ENCODE measurements around the gene SLCO2B1.

Gene SLCO2B1

DNA sequence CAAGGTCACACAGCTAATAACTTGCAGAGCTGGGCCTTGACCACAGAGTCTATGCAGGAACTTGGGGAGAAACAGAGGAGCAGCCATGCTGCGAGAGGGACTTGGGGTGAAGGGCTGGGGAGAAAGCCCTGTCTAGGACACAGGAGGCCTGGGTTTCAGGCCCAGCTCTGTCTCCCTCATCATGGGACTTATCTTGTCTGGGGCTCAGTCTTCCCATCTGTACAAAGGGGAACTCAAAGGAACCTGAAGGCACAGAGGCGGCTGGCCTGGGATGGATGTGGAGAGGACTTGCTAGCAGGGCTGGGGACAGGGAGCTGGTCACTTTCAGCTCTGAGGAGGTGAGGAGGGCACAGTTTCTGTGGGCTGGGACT is 52.7 kb downstream of the SLCO2B1 start:
- DNase-seq (ENCODE audit: low spot score), result no peak
- TF ChIP-seq, protein P1, sequence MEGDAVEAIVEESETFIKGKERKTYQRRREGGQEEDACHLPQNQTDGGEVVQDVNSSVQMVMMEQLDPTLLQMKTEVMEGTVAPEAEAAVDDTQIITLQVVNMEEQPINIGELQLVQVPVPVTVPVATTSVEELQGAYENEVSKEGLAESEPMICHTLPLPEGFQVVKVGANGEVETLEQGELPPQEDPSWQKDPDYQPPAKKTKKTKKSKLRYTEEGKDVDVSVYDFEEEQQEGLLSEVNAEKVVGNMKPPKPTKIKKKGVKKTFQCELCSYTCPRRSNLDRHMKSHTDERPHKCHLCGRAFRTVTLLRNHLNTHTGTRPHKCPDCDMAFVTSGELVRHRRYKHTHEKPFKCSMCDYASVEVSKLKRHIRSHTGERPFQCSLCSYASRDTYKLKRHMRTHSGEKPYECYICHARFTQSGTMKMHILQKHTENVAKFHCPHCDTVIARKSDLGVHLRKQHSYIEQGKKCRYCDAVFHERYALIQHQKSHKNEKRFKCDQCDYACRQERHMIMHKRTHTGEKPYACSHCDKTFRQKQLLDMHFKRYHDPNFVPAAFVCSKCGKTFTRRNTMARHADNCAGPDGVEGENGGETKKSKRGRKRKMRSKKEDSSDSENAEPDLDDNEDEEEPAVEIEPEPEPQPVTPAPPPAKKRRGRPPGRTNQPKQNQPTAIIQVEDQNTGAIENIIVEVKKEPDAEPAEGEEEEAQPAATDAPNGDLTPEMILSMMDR (IDR thresholded peaks at IDR 0.05; ENCODE audit: borderline replicate concordance, control extremely low read depth, extremely low read depth, insufficient read depth, missing control alignments), result no peak
- in situ Hi-C loops (cut with MboI; ENCODE audit: low sequenced_read_pairs, unreplicated experiment), result loop anchor here (10.0 to 25.0 kb wide), 2 partner anchors 59 to 266 kb away; partner anchors contain the start of genes SPCS2 and XRRA1

DNA sequence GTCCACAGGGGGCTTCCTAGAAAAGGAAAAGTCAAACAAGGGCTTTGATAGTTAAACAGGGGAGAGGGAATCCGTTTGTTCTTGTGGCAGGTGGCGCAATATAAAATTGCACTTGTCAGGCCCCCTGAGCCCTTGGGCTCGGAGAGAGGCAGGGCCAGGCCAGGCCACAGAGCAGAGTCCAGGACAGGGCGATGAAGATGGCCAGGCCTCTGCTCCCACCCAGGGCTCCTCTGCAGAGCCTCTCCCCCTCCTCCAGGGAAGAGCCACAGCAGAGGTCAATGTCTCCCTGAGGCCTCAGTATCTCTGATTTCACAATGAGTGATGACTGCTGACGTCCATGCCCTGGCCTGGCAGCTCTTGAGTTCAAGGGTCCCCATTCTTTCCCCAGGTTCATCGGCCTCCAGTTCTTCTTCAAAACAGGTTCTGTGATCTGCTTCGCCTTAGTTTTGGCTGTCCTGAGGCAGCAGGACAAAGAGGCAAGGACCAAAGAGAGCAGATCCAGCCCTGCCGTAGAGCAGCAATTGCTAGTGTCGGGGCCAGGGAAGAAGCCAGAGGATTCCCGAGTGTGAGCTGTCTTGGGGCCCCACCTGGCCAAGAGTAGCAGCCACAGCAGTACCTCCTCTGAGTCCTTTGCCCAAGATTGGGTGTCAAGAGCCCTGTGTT is 53.2 kb downstream of the SLCO2B1 start:
- TF ChIP-seq, protein P1 (IDR thresholded peaks at IDR 0.05; ENCODE audit: borderline replicate concordance, control extremely low read depth, extremely low read depth, insufficient read depth, missing control alignments), result no peak
- in situ Hi-C loops (cut with MboI; ENCODE audit: low sequenced_read_pairs, unreplicated experiment), result loop anchor here (10.0 to 25.0 kb wide), 2 partner anchors 59 to 267 kb away; partner anchors contain the start of genes SPCS2 and XRRA1
- DNase-seq (ENCODE audit: low spot score), result no peak

DNA sequence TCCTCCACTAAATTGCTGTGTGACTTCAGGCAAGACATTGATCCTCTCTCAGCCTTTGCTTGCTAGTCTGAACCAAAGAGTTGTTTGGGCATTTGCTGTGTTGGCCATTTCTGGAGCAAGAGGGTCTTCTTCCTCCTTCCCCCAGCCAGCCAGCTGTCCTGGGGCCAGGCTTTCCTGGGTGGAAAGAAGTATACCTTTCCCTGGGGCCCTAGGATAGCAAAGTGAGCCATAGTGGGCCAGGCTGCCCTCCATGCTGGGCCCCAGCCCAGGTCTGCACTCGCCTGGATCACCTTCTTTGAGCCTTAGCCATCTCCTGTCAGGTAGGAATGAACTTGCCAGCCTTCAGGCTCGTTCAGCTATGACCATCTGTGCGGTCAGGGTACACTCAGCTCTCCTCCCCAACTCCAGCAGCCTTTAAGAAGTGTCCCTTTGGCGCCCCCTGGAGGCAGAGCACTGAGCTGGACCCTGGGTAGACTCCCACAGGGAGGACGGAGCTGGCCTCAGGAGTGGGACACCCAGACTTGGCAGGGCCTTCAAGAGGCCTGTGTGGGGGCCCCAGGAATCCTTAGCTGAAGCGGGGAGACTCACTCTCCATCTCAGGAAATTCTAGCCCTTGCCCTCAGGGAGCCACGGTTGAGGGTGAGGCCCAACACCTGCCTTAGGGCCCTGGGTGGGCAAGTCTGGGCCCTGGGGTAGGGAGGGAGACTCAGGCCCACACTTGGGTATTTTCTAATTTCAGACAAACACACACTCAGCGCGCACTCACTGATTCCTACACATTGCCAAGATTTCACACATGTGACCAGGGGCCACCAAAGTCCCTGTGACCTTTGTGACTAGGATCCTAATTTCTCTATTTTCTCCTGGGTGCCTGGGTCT is 54.0 kb downstream of the SLCO2B1 start:
- TF ChIP-seq, protein P1 (IDR thresholded peaks at IDR 0.05; ENCODE audit: borderline replicate concordance, control extremely low read depth, extremely low read depth, insufficient read depth, missing control alignments), result peak; percentile 88
- in situ Hi-C loops (cut with MboI; ENCODE audit: low sequenced_read_pairs, unreplicated experiment), result loop anchor here (10.0 to 25.0 kb wide), 2 partner anchors 60 to 268 kb away; partner anchors contain the start of genes SPCS2 and XRRA1
- DNase-seq (ENCODE audit: low spot score), result peak; percentile 89

DNA sequence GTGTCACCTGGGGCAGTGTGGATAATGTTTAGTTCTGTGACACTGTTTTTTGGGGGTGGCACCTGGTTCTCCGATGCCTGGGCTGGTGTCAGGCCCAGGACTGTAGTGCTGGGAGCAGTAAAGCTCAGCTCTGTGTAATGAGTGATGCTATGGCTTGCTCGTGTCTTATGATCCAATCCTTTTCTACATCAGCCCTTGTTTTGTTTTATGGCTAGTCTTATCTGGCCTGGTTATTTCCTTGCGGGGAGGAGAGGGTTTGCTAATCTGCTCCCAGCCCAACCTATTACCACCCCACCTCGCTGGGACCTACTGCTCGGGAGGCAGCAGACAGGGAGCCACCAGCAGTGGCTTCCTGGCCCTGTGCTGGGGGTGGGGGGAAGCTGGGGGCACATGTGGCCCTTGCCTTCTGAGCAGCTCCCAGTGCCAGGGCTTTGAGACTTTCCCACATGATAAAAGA is 54.7 kb downstream of the SLCO2B1 start:
- TF ChIP-seq, protein P1 (IDR thresholded peaks at IDR 0.05; ENCODE audit: borderline replicate concordance, control extremely low read depth, extremely low read depth, insufficient read depth, missing control alignments), result no peak
- no peak for DNase-seq (ENCODE audit: low spot score)
- in situ Hi-C loops (cut with MboI; ENCODE audit: low sequenced_read_pairs, unreplicated experiment), result loop anchor here (10.0 to 25.0 kb wide), 2 partner anchors 61 to 268 kb away; partner anchors contain the start of genes SPCS2 and XRRA1

DNA sequence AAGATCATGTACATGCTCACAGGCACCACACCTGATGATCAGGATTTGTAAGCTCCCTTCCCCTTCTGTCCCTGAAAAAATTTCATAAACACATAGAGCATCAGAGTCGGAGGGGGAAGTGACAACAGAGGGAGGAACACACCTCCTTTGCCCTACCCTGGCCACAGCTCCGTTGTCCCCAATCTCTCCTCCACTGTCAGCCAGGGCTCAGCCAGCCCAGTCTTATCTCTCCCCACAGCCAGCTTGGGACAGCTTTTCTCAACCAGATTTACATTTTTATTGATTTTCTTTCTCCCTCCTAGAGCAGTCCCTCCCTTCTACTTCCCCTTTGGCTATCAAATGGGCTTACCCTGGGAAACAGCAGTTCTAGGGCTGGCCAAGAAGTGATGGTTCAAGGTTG is 57.5 kb downstream of the SLCO2B1 start:
- no peak for DNase-seq (ENCODE audit: low spot score)
- in situ Hi-C loops (cut with MboI; ENCODE audit: low sequenced_read_pairs, unreplicated experiment), result loop anchor here (10.0 to 25.0 kb wide), 2 partner anchors 64 to 271 kb away; partner anchors contain the start of genes SPCS2 and XRRA1
- TF ChIP-seq, protein P1 (IDR thresholded peaks at IDR 0.05; ENCODE audit: borderline replicate concordance, control extremely low read depth, extremely low read depth, insufficient read depth, missing control alignments), result no peak

DNA sequence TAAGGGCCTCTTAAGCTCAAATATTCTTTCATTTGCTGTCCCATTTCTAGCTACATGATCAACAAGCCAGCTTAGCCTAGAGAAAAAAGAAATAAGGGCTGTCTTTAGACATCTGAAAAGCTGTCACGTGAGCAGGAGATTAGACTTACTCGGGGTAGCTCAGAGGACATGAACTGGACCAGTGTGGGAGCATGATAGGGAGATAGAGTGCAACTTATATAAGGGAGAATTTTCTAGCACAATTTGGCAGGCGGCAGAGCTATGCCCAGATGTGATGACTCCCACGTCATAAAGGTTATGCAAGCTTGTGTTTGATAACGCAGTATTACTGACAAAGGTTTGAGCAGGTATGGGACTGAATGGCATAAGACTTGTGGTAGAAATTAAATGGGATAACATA is 61.5 kb downstream of the SLCO2B1 start:
- in situ Hi-C loops (cut with MboI; ENCODE audit: low sequenced_read_pairs, unreplicated experiment), result loop anchor here (10.0 to 25.0 kb wide), 2 partner anchors 188 to 275 kb away; partner anchors contain the start of genes SPCS2 and XRRA1
- TF ChIP-seq, protein P1 (IDR thresholded peaks at IDR 0.05; ENCODE audit: borderline replicate concordance, control extremely low read depth, extremely low read depth, insufficient read depth, missing control alignments), result no peak
- no peak for DNase-seq (ENCODE audit: low spot score)
